GM18505 (cell line): ENCODE data around the gene ATXN7L1.

Source experiments
- ATAC-seq: cut with Tn5 transposase; IDR thresholded peaks from one replicate; pipeline ENCODE4 v1.9.1; 2021; ENCODE audit not compliant: unreplicated experiment
- POLR2A ChIP-seq: IDR thresholded peaks from 4 replicates; pipeline ENCODE4 v1.6.1; 2011; ENCODE audit warnings: borderline replicate concordance; ENCODE audit not compliant: insufficient read depth, insufficient read length; ENCODE audit errors: extremely low read depth

ATXN7L1 gene

DNA sequence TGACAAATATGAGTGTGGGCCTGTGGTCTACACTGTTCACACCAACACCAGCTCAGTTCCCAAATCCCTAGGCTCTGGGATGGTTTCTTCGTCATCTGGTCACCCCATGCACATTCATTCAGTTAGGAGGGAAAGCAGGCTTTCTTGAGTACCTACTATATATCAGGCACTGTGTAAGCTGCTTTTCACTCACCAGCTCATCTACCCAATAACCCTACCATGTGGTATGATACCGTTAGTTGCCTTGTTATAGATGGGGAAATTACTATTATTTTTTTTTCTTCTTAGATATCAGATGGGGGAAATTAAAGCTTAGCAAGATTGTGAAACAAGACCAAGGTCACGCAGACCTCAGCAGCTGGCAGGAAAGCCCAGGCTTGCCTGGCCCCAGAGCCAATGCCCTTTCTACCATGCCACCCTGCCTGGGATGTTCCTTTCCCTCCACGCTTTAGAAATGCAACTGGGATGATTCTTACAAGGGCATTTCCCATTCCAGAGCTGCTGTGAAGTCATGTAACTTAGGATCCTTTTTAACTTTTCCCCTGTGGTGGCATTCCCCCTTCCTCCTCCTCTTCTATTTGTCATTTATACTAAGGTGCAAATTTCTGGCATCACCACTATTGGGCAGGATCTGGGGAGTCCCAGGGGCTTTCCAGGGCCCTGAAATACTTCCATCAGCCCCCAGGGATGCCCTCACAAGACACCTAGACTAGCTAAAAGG is 202.0 kb downstream of the ATXN7L1 start:
- ATAC-seq = no peak
- no peak for TF ChIP-seq POLR2A

DNA sequence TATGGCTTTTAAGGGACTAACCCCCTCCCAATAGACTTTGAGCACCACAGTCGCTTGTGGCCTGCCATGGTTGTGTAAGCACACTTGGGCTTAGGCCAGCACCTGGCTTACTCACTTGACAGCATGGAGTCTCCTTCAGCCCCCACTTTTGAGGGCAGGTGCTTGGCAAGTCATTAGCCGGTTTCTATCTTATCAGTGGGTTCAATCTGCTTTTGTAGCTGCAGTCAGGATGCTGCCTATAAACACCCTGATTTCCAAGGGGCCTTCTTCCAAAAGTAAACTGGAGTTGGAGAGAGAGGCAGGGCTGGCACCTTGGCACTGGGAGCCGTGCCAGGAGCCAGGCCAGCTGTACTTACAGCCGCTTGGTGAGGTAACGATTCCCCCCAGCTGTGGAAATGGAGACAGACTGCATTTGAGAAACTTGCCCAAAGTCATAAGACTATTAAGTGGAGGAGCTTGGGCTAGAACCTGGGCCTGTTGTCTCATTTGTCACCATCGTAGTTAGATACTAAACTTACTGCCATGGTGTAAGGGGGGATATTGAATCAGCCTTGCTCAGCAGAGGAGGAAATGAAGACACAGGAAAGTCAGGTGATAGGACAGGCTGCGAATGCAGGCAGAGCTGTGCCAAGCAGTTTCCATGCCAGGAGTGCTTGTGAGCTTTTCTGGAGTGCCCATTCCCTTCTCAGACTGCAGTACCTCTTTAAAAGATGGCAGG is 202.9 kb downstream of the ATXN7L1 start:
- TF ChIP-seq POLR2A = no peak
- no peak for ATAC-seq

DNA sequence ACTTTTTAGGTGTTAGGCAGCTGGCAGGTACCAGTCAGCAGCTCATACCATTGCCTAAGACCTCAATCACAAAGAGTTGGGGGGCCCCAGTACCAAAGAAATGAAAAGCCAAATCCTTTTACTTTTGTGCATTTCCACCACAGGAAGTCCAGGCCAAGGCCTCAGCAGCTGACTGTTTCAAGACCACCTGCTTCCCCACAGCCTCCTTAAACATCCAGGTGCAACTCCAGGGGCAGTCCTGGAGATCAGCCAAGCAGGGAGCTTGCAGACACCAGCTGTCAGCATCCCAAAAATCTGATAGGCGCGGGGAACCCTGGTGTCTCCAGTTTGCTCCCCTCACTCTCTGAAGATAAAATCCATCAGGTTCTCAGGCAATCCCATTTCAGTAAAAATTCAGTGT is 203.6 kb downstream of the ATXN7L1 start:
- TF ChIP-seq POLR2A = no peak
- no peak for ATAC-seq

DNA sequence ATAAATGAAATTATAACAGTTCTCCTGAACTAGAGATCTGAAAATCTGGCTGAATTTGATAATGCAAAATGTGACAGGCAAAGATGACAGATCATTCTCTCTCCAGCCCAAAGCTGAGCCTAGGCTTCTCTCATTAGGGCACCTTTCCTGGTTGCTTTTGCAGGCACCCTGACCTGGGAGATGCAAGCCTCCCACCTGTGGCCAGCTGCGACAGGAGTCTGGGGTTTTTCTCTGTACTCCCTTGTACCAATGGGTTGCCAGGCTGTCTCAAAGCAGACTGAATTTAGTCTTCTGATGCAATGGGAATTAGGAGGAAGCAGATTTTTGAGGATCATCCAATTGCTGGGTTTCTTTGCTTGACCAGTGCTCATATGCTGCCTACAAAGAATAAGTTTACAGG is 210.1 kb downstream of the ATXN7L1 start:
- TF ChIP-seq POLR2A = no peak
- ATAC-seq = no peak

DNA sequence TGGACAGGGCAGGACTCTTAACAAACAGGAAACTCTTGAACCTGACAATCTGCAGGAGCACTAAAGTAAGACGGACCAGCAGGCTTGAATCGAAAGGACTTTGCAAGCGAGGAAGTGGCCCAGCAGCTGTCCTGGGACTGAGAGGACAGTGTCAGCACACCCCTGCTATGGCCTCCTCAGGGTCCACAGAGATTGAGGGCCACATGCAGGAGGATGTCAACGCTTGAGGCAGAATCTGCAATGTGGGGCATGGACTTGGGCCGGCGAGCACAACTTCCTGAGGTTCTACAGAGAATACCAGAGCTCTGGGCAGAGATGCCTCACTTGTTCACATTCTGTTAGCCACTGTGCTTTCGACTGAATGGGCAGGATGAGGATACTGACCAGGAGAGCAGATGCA is 210.7 kb downstream of the ATXN7L1 start:
- no peak for TF ChIP-seq POLR2A
- ATAC-seq = no peak

DNA sequence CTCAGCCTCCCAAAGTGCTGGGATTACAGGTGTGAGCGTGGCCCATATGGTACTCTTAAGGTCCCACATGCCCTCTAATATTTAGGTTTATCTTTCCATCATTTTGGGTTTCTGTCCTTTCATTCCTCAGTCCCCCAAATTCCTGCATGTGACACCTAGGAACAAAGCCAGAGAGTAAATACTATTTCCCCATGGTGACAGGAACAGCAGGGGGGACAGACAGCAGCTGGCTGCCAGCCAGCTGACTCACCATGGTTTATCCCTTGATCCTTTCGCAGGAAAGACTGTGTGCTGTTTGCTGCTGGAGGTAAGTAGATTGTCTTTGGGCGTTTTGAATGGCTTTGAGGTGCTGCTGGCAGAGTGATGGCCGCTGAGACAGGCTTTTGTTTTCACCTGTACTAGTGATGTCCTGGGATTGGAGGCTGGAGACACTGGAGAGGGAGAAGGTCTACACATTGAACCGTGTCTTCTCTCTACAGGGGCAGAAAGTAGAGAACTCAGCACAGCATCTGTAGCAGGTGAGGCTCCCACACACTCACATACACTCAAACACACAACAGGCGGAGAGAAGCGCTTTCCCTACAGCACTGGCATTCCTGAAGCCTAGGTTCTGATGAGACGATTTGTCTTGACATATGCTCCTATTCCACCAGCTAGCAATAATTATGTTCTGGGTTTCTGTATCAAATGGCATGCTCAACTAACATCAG is 211.4 kb downstream of the ATXN7L1 start:
- ATAC-seq = no peak
- TF ChIP-seq POLR2A = no peak

DNA sequence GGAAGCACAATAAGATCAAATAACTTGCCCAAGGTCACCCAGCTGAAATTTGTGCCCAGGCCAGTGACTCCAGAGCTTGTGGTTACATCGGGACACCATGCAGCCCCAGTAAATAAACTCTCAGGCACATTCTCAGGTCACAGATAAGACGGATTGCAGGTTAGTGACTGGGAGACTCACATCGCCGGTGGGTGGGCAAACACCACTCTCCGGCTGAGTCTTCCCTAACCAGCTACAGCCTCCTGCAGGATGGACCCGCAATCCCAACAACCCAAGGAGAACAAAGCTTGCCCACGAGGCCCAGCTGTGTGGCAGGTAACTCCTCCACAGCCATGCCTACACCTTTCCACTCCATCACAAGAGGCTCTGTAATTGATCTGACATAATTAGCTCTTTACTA is 213.4 kb downstream of the ATXN7L1 start:
- ATAC-seq = no peak
- TF ChIP-seq POLR2A = no peak

DNA sequence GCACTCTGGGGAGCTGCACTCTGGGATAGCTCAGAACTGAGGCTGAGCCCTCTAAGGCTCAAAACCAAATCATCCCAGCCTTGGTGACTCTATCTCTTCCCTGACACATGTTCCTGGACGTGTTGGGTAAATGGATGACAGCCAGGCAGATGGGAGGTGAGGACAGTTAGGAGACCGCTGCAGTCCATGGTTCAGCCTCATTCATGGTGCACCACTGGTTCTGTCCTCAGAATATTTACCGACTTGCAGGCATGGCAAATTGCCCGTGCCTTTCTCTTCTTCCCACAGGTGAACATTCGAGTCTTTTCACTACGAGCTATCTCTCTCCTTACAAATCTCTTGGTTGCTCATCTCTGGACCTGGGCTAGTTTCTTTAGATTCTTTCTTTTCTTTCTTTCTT is 214.8 kb downstream of the ATXN7L1 start:
- no peak for ATAC-seq
- no peak for TF ChIP-seq POLR2A

DNA sequence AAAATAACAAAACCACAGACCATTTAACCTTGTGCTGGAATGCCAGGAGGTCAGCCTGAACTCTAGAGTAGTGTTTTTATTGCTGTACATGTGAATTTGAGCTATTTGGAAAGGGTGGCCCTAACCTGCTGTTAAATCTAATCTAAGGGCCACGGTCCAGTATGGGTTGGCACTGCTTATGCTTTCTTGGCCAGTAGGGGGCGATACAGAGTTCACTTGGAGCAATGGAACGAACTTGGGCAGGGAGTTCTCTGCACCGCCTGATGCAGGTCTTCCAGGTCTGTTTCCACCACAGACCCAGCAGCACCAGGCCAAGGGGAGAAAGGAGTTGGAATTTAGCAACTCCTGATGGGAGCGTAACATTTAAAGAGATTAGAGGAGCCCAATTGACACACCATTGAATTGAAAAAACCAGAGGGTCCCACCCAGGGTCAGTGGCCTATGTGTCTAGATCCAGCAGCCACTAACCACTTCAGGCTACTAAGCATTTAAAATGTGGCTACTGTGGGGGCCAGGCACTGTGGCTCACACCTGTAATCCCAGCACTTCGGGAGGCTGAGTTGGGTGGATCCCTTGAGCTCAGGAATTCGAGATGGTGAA is 219.4 kb downstream of the ATXN7L1 start:
- no peak for ATAC-seq
- no peak for TF ChIP-seq POLR2A

DNA sequence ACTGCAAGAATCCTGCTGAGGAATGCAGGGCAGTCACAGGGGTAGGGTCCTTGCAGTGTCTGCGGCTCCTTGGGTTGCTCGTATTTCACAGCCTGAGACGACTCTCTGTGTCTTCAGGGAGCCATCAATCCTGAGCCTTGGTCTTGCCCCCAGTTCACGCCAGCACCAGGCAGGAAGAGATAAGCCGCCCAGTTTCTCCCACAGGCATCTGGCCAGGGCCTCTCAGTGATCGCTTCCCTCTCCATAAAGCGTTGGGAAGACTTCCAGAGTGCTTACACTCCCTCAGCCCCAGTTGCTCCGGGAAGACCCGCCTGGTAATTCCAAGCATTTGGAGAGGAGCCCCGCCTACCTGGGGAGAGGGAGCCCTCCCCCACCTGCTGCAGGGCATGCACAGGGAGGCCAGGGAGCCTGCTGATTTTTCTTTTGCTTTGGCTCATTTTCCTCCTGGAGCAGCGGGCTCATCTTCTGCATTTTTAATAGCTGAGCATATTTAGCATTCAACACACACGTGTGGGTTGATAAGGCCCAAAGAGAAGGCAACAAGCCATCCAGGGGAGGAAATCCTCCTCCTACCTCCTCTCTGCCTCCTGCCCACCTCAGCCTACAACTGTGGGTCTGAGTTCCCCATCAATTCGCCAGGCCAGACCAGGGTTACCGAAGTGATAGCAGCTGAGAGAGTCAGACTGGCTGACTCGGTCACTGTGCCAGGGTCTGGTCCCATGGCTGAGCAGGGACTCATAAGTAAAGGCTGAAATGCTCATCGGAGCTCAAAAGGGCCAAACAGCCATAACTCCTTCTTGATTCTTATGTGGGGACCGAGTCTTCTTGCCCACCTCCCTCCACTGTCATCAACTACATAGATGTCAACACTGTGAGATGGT is 220.7 kb downstream of the ATXN7L1 start:
- ATAC-seq = no peak
- TF ChIP-seq POLR2A = no peak

DNA sequence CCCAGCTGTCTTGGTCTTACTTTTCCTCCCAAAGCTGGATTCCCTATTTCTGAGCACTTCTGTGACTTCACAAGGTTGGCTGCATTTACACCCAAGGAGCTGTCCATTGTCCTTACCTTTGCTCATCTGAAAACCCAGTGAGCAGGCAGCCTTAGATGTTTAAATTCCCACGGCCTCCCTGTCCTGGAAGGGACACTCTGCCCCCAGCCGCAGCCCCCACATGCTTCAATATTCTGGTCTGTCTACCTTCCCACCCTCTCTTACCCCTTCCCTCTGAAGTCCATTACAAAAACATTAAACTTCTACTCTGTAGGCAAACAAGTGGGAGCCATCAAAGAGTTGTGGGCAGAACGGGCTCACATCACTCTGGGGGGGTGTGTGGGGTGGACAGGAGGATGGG is 221.3 kb downstream of the ATXN7L1 start:
- no peak for ATAC-seq
- no peak for TF ChIP-seq POLR2A

DNA sequence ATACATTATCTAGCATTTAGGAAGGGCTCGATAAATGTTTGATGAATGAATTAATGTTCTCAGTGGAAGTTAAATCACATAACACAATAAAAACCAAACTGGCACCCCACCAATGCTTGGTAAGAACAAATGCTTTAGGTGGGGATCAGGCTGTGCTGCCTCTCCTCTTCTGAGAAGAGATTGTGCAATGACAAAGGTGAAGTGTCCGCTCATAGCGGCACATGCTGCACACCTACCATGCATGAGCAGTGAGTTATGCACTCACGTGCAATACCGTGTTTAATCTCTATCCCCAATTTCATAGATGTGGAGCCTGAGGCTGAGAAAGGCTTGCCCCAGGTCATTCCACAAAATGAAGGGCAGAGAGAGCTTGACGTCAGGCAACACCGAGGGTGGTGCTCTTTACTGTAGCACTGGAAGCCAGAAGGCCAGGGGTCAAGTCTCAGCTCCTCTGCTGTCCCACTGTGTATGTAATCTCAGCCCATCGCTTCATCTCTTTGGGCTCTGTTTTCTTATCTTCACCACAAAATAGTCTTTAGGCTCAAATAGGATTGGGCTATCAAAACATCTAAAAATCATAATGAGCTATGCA is 222.2 kb downstream of the ATXN7L1 start:
- ATAC-seq = no peak
- TF ChIP-seq POLR2A = no peak
